ENCODE results near the gene CYTH4. TPM values are rescaled to one million over a fixed set of nuclear protein-coding genes. Genes with fewer than 3 reads are reported as not detected.

Gene CYTH4
- polyA plus RNA-seq, 1 experiment = not detected

DNA sequence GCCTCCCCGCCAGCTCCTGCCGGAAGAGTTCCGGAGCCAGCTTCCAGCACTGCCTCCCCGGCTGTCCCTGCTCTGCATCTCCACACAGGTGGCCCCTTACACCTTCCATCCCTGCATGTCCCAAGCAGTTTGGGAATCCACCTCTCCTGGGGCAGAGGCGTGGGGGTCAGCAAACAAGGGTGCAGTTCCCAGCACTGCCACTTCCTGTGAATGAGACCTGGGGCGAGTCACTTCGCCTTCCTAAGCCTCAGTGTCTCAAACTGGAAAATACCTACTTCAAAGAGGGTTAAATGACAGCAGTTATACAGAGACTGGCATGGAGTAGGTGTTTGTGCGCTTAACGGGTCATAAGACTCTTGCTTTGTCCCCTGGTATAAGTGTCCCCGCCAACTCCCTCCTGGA, 5.2 kb downstream of the CYTH4 start:
- Histone ChIP-seq H3K36me3 (ENCODE audit: control insufficient read depth, insufficient read depth, low read length) (no peaks in the 10 kb centered on the region), H3K4me3 (ENCODE audit: low read depth, low read length) (no peak overlapping the region), H3K27me3 (ENCODE audit: control insufficient read depth, insufficient read depth, low read length) (peaks cover 3% of the 10 kb centered on the region)
- TF ChIP-seq, protein P1, sequence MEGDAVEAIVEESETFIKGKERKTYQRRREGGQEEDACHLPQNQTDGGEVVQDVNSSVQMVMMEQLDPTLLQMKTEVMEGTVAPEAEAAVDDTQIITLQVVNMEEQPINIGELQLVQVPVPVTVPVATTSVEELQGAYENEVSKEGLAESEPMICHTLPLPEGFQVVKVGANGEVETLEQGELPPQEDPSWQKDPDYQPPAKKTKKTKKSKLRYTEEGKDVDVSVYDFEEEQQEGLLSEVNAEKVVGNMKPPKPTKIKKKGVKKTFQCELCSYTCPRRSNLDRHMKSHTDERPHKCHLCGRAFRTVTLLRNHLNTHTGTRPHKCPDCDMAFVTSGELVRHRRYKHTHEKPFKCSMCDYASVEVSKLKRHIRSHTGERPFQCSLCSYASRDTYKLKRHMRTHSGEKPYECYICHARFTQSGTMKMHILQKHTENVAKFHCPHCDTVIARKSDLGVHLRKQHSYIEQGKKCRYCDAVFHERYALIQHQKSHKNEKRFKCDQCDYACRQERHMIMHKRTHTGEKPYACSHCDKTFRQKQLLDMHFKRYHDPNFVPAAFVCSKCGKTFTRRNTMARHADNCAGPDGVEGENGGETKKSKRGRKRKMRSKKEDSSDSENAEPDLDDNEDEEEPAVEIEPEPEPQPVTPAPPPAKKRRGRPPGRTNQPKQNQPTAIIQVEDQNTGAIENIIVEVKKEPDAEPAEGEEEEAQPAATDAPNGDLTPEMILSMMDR (IDR thresholded peaks at IDR 0.05; ENCODE audit: insufficient read depth, low read depth, low read length) = no peak
- DNase-seq (ENCODE audit: low read depth) = no peak
- POLR2A ChIA-PET = no interaction called here
- CTCF ChIA-PET = interaction anchor here (0.8 to 1.7 kb wide), 3 partner anchors 10 to 119 kb away, joined by 3 to 6 read pairs (median 4); no protein-coding TSS in a partner anchor

DNA sequence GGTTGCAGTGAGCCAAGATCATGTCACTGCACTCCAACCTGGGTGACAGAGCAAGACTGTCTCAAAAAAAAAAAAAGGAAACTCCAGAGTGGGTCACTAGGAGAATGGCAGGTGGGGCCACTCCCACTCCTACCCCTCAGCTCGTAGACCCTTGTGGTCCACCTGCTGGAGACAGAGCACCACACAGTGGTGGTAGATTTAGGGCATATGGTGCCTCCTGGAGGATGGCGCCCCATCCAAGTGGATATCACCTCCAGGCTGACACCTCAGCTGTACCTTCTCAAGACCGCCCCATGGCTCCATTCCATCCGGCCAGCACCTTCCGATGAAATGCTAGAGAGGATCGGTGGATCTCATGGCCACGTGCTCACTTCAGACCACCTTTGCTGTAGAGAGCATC, 6.2 kb downstream of the CYTH4 start:
- Histone ChIP-seq H3K27me3 (ENCODE audit: control insufficient read depth, insufficient read depth, low read length) (peaks cover 5% of the 10 kb centered on the region), H3K36me3 (ENCODE audit: control insufficient read depth, insufficient read depth, low read length) (no peaks in the 10 kb centered on the region), H3K4me3 (ENCODE audit: low read depth, low read length) (no peak overlapping the region)
- TF ChIP-seq, protein P1 (IDR thresholded peaks at IDR 0.05; ENCODE audit: insufficient read depth, low read depth, low read length) = no peak
- ChIA-PET CTCF (interaction anchor here (1.7 kb wide), 1 partner anchor 11 kb away, joined by 4 read pairs; no protein-coding TSS in a partner anchor), POLR2A (no interaction called here)
- no peak for DNase-seq (ENCODE audit: low read depth)

DNA sequence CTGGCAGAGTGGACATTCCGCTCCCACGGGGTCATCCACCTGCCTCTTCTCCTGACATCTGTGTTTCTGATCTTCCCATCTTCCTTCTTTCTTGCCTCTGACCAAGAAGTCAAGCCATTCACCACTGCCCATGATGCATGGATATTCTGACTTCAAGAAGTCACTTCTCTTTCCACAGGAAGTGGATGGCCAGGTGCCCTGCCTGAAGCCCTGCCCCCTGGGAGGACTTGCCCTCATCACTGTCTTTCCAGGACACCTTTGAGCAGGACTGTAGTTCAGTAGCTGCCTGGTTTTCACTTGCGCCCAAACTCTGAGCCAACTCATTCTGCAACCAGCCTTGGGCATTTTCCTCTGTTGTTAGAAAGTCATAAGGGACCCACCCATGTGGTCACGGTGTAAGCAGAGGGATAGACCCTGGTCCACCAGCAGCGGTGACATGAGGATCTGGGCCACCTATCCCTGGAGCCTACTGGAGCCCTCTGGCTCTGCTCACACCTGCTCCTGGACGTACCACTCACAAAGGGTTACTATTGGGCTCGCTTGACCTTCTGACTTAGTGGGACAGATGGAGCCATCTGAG, 6.9 kb downstream of the CYTH4 start:
- TF ChIP-seq, protein P1 (IDR thresholded peaks at IDR 0.05; ENCODE audit: insufficient read depth, low read depth, low read length) = no peak
- peaks cover 5% of the 10 kb centered on the region for H3K27me3 ChIP-seq (ENCODE audit: control insufficient read depth, insufficient read depth, low read length)
- ChIA-PET POLR2A (no interaction called here), CTCF (interaction anchor here (1.7 to 2.5 kb wide), 2 partner anchors 12 to 15 kb away, joined by 4 to 12 read pairs; no protein-coding TSS in a partner anchor)
- H3K4me3 ChIP-seq (ENCODE audit: low read depth, low read length) = no peak overlapping the region
- DNase-seq (ENCODE audit: low read depth) = no peak
- H3K36me3 ChIP-seq (ENCODE audit: control insufficient read depth, insufficient read depth, low read length) = no peaks in the 10 kb centered on the region

DNA sequence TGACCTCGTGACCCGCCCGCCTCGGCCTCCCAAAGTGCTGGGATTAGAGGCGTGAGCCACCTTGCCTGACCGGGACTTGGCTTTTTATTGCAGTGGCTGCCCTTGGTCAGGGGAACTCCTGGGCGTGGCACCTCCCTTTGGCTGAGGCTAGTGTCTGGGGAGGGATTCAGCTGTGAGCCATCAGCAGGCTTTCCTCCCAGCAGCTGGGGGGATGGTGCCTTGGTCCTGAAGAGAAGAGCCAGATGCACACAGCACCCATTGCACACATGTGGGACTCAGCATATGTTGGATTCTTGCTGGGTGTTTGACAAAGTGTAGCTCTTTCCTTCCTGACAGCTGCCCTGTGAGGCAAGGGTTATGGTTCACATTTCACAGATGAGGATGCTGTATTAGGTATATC, 8.4 kb downstream of the CYTH4 start:
- no peak for DNase-seq (ENCODE audit: low read depth)
- ChIA-PET POLR2A (no interaction called here), CTCF (interaction anchor here (0.9 to 2.5 kb wide), 4 partner anchors 10 to 30 kb away, joined by 3 to 12 read pairs (median 5); no protein-coding TSS in a partner anchor)
- peaks cover 3% of the 10 kb centered on the region for H3K27me3 ChIP-seq (ENCODE audit: control insufficient read depth, insufficient read depth, low read length)
- TF ChIP-seq, protein P1 (IDR thresholded peaks at IDR 0.05; ENCODE audit: insufficient read depth, low read depth, low read length) = no peak
- no peaks in the 10 kb centered on the region for H3K36me3 ChIP-seq (ENCODE audit: control insufficient read depth, insufficient read depth, low read length)
- H3K4me3 ChIP-seq (ENCODE audit: low read depth, low read length) = no peak overlapping the region

DNA sequence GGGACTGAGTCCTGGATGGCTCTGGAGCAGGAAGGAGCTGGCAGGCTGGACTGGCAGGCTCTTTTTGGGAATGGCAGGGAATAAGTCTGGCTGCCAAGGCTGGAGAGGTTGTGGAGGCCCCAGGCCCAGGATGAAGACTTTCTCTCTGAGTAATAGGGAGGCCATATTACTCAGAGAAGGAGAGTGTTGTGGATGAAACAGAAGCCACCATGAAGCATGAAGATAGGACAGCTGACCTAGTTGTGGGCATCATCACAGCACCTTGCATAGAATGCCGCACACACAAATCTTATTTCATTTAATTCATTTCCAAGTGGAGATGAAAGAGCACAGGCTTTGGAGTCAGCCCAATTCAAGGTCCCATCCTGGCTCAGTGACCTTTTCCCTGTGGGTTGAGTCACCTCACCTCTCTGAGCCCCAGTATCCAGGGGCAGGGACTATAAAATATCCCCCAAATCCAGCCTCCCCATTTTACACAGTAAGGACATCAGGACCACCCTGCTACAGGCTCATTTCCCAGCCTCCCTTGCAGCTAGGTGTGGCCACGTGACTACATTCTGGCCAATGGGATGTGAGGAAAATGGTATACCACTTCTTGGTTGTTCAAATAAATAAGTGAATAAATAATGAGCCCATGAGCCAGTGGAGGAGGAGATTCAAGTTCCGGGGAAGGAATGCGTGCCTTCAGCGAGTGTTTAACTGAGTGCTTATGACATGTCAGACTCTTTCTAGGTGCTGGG, 9.4 kb downstream of the CYTH4 start:
- CTCF ChIA-PET = interaction anchor here (0.5 to 2.5 kb wide), 4 partner anchors 11 to 310 kb away, joined by 3 to 12 read pairs (median 5); no protein-coding TSS in a partner anchor
- DNase-seq (ENCODE audit: low read depth) = no peak
- Histone ChIP-seq H3K36me3 (ENCODE audit: control insufficient read depth, insufficient read depth, low read length) (no peaks in the 10 kb centered on the region), H3K4me3 (ENCODE audit: low read depth, low read length) (no peak overlapping the region), H3K27me3 (ENCODE audit: control insufficient read depth, insufficient read depth, low read length) (peaks cover 2% of the 10 kb centered on the region; the same call in 1 of the 2 replicates)
- POLR2A ChIA-PET = no interaction called here
- TF ChIP-seq, protein P1 (IDR thresholded peaks at IDR 0.05; ENCODE audit: insufficient read depth, low read depth, low read length) = no peak
